BLaER1 treated with 17β-estradiol and CSF1 and Interleukin-3, amounts not matched to agents 10 nM and 100 nM (cell line): ENCODE measurements around the gene ZFPM1.

Experiments
- H3K27ac ChIP-seq, 11 experiments: shearing (Covaris generic); formaldehyde crosslinking; 2 replicates each; pipeline ENCODE4 v1.8.1; 2022
- H3K27me3 ChIP-seq, 11 experiments: shearing (Covaris generic); formaldehyde crosslinking; 2 replicates each; pipeline ENCODE4 v1.8.1; 2022
- H3K36me3 ChIP-seq, 11 experiments: shearing (Covaris generic); formaldehyde crosslinking; 2 replicates each; pipeline ENCODE4 v1.8.1; 2022
- H3K4me1 ChIP-seq, 10 experiments: shearing (Covaris generic); formaldehyde crosslinking; 2 replicates each; pipeline ENCODE4 v1.8.1; 2022
- H3K4me2 ChIP-seq, 11 experiments: shearing (Covaris generic); formaldehyde crosslinking; 2 replicates each; pipeline ENCODE4 v1.8.1; 2022
- H3K4me3 ChIP-seq, 10 experiments: shearing (Covaris generic); formaldehyde crosslinking; 2 replicates each; pipeline ENCODE4 v1.8.1; 2022
- H3K9ac ChIP-seq, 11 experiments: shearing (Covaris generic); formaldehyde crosslinking; 2 replicates each; pipeline ENCODE4 v1.8.1; 2022
- H3K9me3 ChIP-seq, 11 experiments: shearing (Covaris generic); formaldehyde crosslinking; replicated peaks in 1 of 11; 2 replicates each; pipeline ENCODE4 v1.8.1; 2022
- H4K20me1 ChIP-seq, 11 experiments: shearing (Covaris generic); formaldehyde crosslinking; 2 replicates each; pipeline ENCODE4 v1.8.1; 2022
- Cebpa-rat ChIP-seq, 11 experiments: shearing (Covaris generic); IDR thresholded peaks; 2 replicates each; pipeline ENCODE4 v1.8.1; 2022

ZFPM1 gene

GRCh38 chr16:88519938-88520653 lies 67.0 kb downstream of the ZFPM1 start:
- H3K27me3 ChIP-seq, result no peaks in the 10 kb centered on the region
- peaks cover 0 to 24% (median 17%) of the 10 kb centered on the region in 11 experiments; a peak in 15 of 22 replicates for H3K36me3 ChIP-seq
- no peak overlapping the region for H3K4me2 ChIP-seq
- no peak overlapping the region for H3K27ac ChIP-seq
- no peak for TF ChIP-seq Cebpa-rat (IDR thresholded peaks at IDR 0.05)
- peaks cover 0 to 53% (median 24%) of the 10 kb centered on the region in 11 experiments; a peak in 16 of 22 replicates for H4K20me1 ChIP-seq
- H3K4me3 ChIP-seq, result no peak overlapping the region
- H3K4me1 ChIP-seq, result peaks cover 0 to 32% (median 19%) of the 10 kb centered on the region in 10 experiments; a peak in 17 of 20 replicates
- no peak overlapping the region for H3K9ac ChIP-seq
- H3K9me3 ChIP-seq, result peaks cover 0 to 11% (median 0%) of the 10 kb centered on the region in 11 experiments; a peak in 3 of 22 replicates

GRCh38 chr16:88521674-88522073 lies 68.6 kb downstream of the ZFPM1 start:
- no peak overlapping the region for H3K27ac ChIP-seq
- H3K4me2 ChIP-seq, result peak overlapping the region in 1 of 11 experiments; percentile 45; a peak in 2 of 22 replicates
- no peak for TF ChIP-seq Cebpa-rat (IDR thresholded peaks at IDR 0.05)
- no peak overlapping the region for H3K4me3 ChIP-seq
- peaks cover 15 to 48% (median 35%) of the 10 kb centered on the region in 10 experiments for H3K4me1 ChIP-seq
- no peaks in the 10 kb centered on the region for H3K27me3 ChIP-seq
- peaks cover 0 to 57% (median 33%) of the 10 kb centered on the region in 11 experiments; a peak in 17 of 22 replicates for H4K20me1 ChIP-seq
- peaks cover 0 to 8% (median 1%) of the 10 kb centered on the region in 11 experiments; a peak in 8 of 22 replicates for H3K36me3 ChIP-seq
- no peak overlapping the region for H3K9ac ChIP-seq
- H3K9me3 ChIP-seq, result peaks cover 0 to 2% (median 0%) of the 10 kb centered on the region in 11 experiments; a peak in 1 of 22 replicates

GRCh38 chr16:88522276-88522949 lies 69.3 kb downstream of the ZFPM1 start:
- Histone ChIP-seq H3K4me3 (no peak overlapping the region), H3K9me3 (no peaks in the 10 kb centered on the region), H3K27ac (no peak overlapping the region), H3K4me2 (peak overlapping the region in 8 of 11 experiments; percentile 9 to 45 (median 28); a peak in 12 of 22 replicates), H3K9ac (no peak overlapping the region; a peak in 2 of 22 replicates), H4K20me1 (peaks cover 0 to 64% (median 38%) of the 10 kb centered on the region in 11 experiments; a peak in 17 of 22 replicates), H3K36me3 (peaks cover 0 to 6% (median 0%) of the 10 kb centered on the region in 11 experiments; a peak in 2 of 22 replicates), H3K27me3 (no peaks in the 10 kb centered on the region), H3K4me1 (peaks cover 15 to 56% (median 42%) of the 10 kb centered on the region in 10 experiments)
- no peak for TF ChIP-seq Cebpa-rat (IDR thresholded peaks at IDR 0.05)

GRCh38 chr16:88523309-88524161 lies 70.5 kb downstream of the ZFPM1 start:
- H3K9me3 ChIP-seq, result no peaks in the 10 kb centered on the region
- H3K9ac ChIP-seq, result 0 out of 22 replicates have a peak overlapping the region, but pooled peaks of 5 of the 11 experiments have one; percentile 1 to 19 (median 9)
- H3K36me3 ChIP-seq, result peaks cover 0 to 9% (median 0%) of the 10 kb centered on the region in 11 experiments; a peak in 4 of 22 replicates
- no peak overlapping the region for H3K4me3 ChIP-seq
- H3K4me2 ChIP-seq, result peak overlapping the region in 8 of 11 experiments; percentile 9 to 47 (median 26); a peak in 8 of 22 replicates
- no peak overlapping the region for H3K27ac ChIP-seq
- peaks cover 15 to 67% (median 50%) of the 10 kb centered on the region in 10 experiments for H3K4me1 ChIP-seq
- peaks cover 0 to 74% (median 38%) of the 10 kb centered on the region in 11 experiments; a peak in 17 of 22 replicates for H4K20me1 ChIP-seq
- H3K27me3 ChIP-seq, result no peaks in the 10 kb centered on the region
- TF ChIP-seq Cebpa-rat (IDR thresholded peaks at IDR 0.05), result no peak

GRCh38 chr16:88524274-88524972 lies 71.3 kb downstream of the ZFPM1 start:
- no peak for TF ChIP-seq Cebpa-rat (IDR thresholded peaks at IDR 0.05)
- Histone ChIP-seq H3K36me3 (peaks cover 0 to 12% (median 0%) of the 10 kb centered on the region in 11 experiments; a peak in 5 of 22 replicates), H3K4me3 (no peak overlapping the region), H3K4me1 (peaks cover 15 to 76% (median 59%) of the 10 kb centered on the region in 10 experiments), H3K4me2 (peak overlapping the region in 6 of 11 experiments; percentile 67 to 89 (median 83); a peak in 3 of 22 replicates), H4K20me1 (peaks cover 0 to 83% (median 38%) of the 10 kb centered on the region in 11 experiments; a peak in 17 of 22 replicates), H3K27me3 (no peaks in the 10 kb centered on the region), H3K9ac (no peak overlapping the region), H3K9me3 (no peaks in the 10 kb centered on the region), H3K27ac (no peak overlapping the region)

- Histone ChIP-seq H3K36me3 (peaks cover 0 to 18% (median 0%) of the 10 kb centered on the region in 11 experiments; a peak in 8 of 22 replicates), H3K9me3 (no peaks in the 10 kb centered on the region)
Observed at GRCh38 chr16:88524973-88525662, 72.0 kb downstream of the ZFPM1 start.

GRCh38 chr16:88525663-88525990 lies 72.5 kb downstream of the ZFPM1 start:
- Histone ChIP-seq H3K4me2 (peak overlapping the region; percentile 67 to 89 (median 82)), H4K20me1 (peaks cover 0 to 93% (median 41%) of the 10 kb centered on the region in 11 experiments; a peak in 17 of 22 replicates)

More at GRCh38 chr16:88524973-88525662, 72.0 kb downstream of the ZFPM1 start:
- peaks cover 0 to 90% (median 38%) of the 10 kb centered on the region in 11 experiments; a peak in 17 of 22 replicates for H4K20me1 ChIP-seq
- H3K9ac ChIP-seq, result peak overlapping the region in 3 of 11 experiments; percentile 51 to 66 (median 53); a peak in 5 of 22 replicates
- peak overlapping the region; percentile 67 to 89 (median 82) for H3K4me2 ChIP-seq
- no peak overlapping the region for H3K4me3 ChIP-seq
- peaks cover 15 to 83% (median 65%) of the 10 kb centered on the region in 10 experiments for H3K4me1 ChIP-seq
- H3K27ac ChIP-seq, result no peak overlapping the region
- TF ChIP-seq Cebpa-rat (IDR thresholded peaks at IDR 0.05), result no peak
- no peaks in the 10 kb centered on the region for H3K27me3 ChIP-seq

More at GRCh38 chr16:88525663-88525990, 72.5 kb downstream of the ZFPM1 start:
- Histone ChIP-seq H3K9me3 (no peaks in the 10 kb centered on the region), H3K27me3 (no peaks in the 10 kb centered on the region), H3K4me3 (no peak overlapping the region), H3K4me1 (peaks cover 15 to 88% (median 71%) of the 10 kb centered on the region in 10 experiments), H3K9ac (peak overlapping the region in 7 of 11 experiments; percentile 12 to 66 (median 51); a peak in 9 of 22 replicates), H3K36me3 (peaks cover 0 to 21% (median 0%) of the 10 kb centered on the region in 11 experiments; a peak in 8 of 22 replicates), H3K27ac (peak overlapping the region in 2 of 11 experiments; percentile 27 to 32; a peak in 3 of 22 replicates)
- TF ChIP-seq Cebpa-rat (IDR thresholded peaks at IDR 0.05), result no peak
